CD14-positive monocyte (primary cell): ENCODE results near the gene CDK19. TPM values are rescaled to one million over a fixed set of nuclear protein-coding genes. Genes with fewer than 3 reads are reported as not detected.

ENCODE experiments used
- DNase-seq, 3 donors: peaks; one replicate each; pipeline ENCODE4 v3.0.0-alpha.2; 2011 to 2022
- H2AFZ ChIP-seq: 2 replicates; pipeline ENCODE4 v1.6.0; 2012; ENCODE audit warnings: mild to moderate bottlenecking, low read depth, low read length, inconsistent platforms; ENCODE audit not compliant: insufficient read depth, poor library complexity, severe bottlenecking
- H3K27ac ChIP-seq, 2 donors: 1 replicate in 1 of 2; 2 replicates in 1 of 2; pipeline ENCODE4 v1.5.1; 2012 to 2013; ENCODE audit warnings: low read length in 2 of 2, control low read depth in 1 of 2, inconsistent platforms in 1 of 2, low read depth in 1 of 2, mild to moderate bottlenecking in 1 of 2
- H3K27me3 ChIP-seq, 2 donors: one replicate each; pipeline versions ENCODE4 v1.6.0 to v1.6.1; 2011 to 2013; ENCODE audit warnings: low read length in 2 of 2; ENCODE audit not compliant: control insufficient read depth in 2 of 2, insufficient read depth in 2 of 2
- H3K36me3 ChIP-seq, 2 donors: replicated peaks in 1 of 2; 1 replicate in 1 of 2; 2 replicates in 1 of 2; pipeline versions ENCODE4 v1.5.1 to v1.6.1; 2012 to 2013; ENCODE audit warnings: low read length in 2 of 2, control low read depth in 1 of 2, inconsistent platforms in 1 of 2, mild to moderate bottlenecking in 1 of 2; ENCODE audit not compliant: insufficient read depth in 2 of 2, control insufficient read depth in 1 of 2
- H3K4me1 ChIP-seq, 2 donors: 1 replicate in 1 of 2; 2 replicates in 1 of 2; pipeline versions ENCODE4 v1.5.1 to v1.6.1; 2012 to 2013; ENCODE audit warnings: low read length in 2 of 2, control low read depth in 1 of 2, inconsistent platforms in 1 of 2, mild to moderate bottlenecking in 1 of 2, moderate library complexity in 1 of 2; ENCODE audit not compliant: insufficient read depth in 2 of 2, control insufficient read depth in 1 of 2
- H3K4me2 ChIP-seq: replicated peaks from 2 replicates; pipeline ENCODE3; 2012; ENCODE audit warnings: low read length, moderate library complexity, mild to moderate bottlenecking; ENCODE audit not compliant: poor library complexity, severe bottlenecking; ENCODE audit errors: extremely low read depth
- H3K4me3 ChIP-seq, 3 experiments: fragments of 200-600 bp in 1 of 3; sonication (generic) in 1 of 3; replicated peaks in 1 of 3; 1 replicate in 2 of 3; 2 replicates in 1 of 3; pipeline ENCODE4 v1.5.1; 2011 to 2013; ENCODE audit warnings: low read length in 3 of 3, mild to moderate bottlenecking in 3 of 3, control low read depth in 2 of 3, low read depth in 2 of 3, inconsistent platforms in 1 of 3, moderate library complexity in 1 of 3
- H3K79me2 ChIP-seq: 2 replicates; pipeline ENCODE4 v1.6.0; 2012; ENCODE audit warnings: mild to moderate bottlenecking, control low read depth, inconsistent platforms, low read length, moderate library complexity; ENCODE audit not compliant: insufficient read depth
- H3K9ac ChIP-seq: 2 replicates; pipeline ENCODE4 v1.6.0; 2017; ENCODE audit warnings: low read length, mild to moderate bottlenecking; ENCODE audit not compliant: insufficient read depth, poor library complexity, severe bottlenecking
- H3K9me3 ChIP-seq, 2 donors: replicated peaks in 1 of 2; 1 replicate in 1 of 2; 2 replicates in 1 of 2; pipeline versions ENCODE4 v1.5.1 to v1.6.1; 2012 to 2013; ENCODE audit warnings: low read length in 2 of 2, control low read depth in 1 of 2; ENCODE audit not compliant: control insufficient read depth in 1 of 2, insufficient read depth in 1 of 2
- H4K20me1 ChIP-seq: 2 replicates; pipeline ENCODE4 v1.6.0; 2012; ENCODE audit warnings: mild to moderate bottlenecking, low read length, control low read depth, moderate library complexity; ENCODE audit not compliant: insufficient read depth
- H3K27ac Mint-ChIP-seq, 7 donors: one replicate each; pipeline ENCODE4 v1.8.0; 2020; ENCODE audit warnings: mild to moderate bottlenecking in 7 of 7, mixed read lengths in 7 of 7, moderate library complexity in 6 of 7, inconsistent platforms in 2 of 7
- H3K27me3 Mint-ChIP-seq, 3 donors: one replicate each; pipeline ENCODE4 v1.8.0; 2021 to 2022; ENCODE audit warnings: low read depth in 3 of 3, mild to moderate bottlenecking in 3 of 3, mixed read lengths in 3 of 3, moderate library complexity in 3 of 3, inconsistent platforms in 1 of 3
- H3K36me3 Mint-ChIP-seq, 2 donors: one replicate each; pipeline ENCODE4 v1.8.0; 2020; ENCODE audit warnings: mixed read lengths in 2 of 2, inconsistent platforms in 1 of 2, mild to moderate bottlenecking in 1 of 2
- H3K4me1 Mint-ChIP-seq: one replicate; pipeline ENCODE4 v1.8.0; 2020; ENCODE audit warnings: mild to moderate bottlenecking, mixed read lengths
- H3K4me3 Mint-ChIP-seq, 2 donors: one replicate each; pipeline ENCODE4 v1.8.0; 2020; ENCODE audit warnings: mild to moderate bottlenecking in 2 of 2, mixed read lengths in 2 of 2, moderate library complexity in 1 of 2
- H3K9me3 Mint-ChIP-seq, 7 donors: one replicate each; pipeline ENCODE4 v1.8.0; 2020 to 2022; ENCODE audit warnings: mixed read lengths in 7 of 7, mild to moderate bottlenecking in 6 of 7, moderate library complexity in 6 of 7, inconsistent platforms in 2 of 7
- CTCF ChIP-seq: fragments of 200-600 bp; IDR thresholded peaks from one replicate; pipeline ENCODE4 v1.8.0; 2022; ENCODE audit warnings: antibody characterized with exemption, mild to moderate bottlenecking
- WGBS: methylation state at CpG from one replicate; pipeline ENCODE4 v1.1.5; 2013; ENCODE audit warnings: missing lambda C conversion rate; ENCODE audit not compliant: insufficient coverage; 5-methylcytosine and 5-hydroxymethylcytosine counted together
- intact Hi-C, 2 donors: fragments of 100-400 bp; cut with micrococcal nuclease; formaldehyde crosslinking; loops; one replicate each; pipeline versions ENCODE4 v1.15.0 to v1.15.1; 2023
- polyA plus RNA-seq, 3 donors: library from polyadenylated mRNA; depleted of rRNA in 1 of 3; unstranded in 2 of 3; stranded (reverse) in 1 of 3; fragments of 300-500 nt in 2 of 3; fragments of >200 nt in 1 of 3; fragmentation: Illumina TruSeq in 2 of 3; gene quantifications; 1 replicate in 2 of 3; 2 replicates in 1 of 3; pipeline ENCODE4 v1.2.3, GENCODE V29; 2012 to 2021

The CDK19 gene
- polyA plus RNA-seq, 3 donors: 2.7 to 12.0 (median 3.9) TPM

GRCh38 chr6:110731196-110731595 lies 84.1 kb downstream of the CDK19 start:
- H3K27me3 ChIP-seq: no peaks in the 10 kb centered on the region
- no peak for TF ChIP-seq CTCF

GRCh38 chr6:110728501-110728900 lies 86.8 kb downstream of the CDK19 start:
- no peak overlapping the region for H3K4me3 Mint-ChIP-seq
- peaks cover 0 to 15% of the 10 kb centered on the region in 2 donors for H3K36me3 ChIP-seq
- intact Hi-C loops: no loop called here

More at GRCh38 chr6:110731196-110731595, 84.1 kb downstream of the CDK19 start:
- H3K4me2 ChIP-seq: no peak overlapping the region
- no peak overlapping the region for H3K9ac ChIP-seq
- H2AFZ ChIP-seq: no peak overlapping the region
- no peak overlapping the region for H3K4me3 Mint-ChIP-seq
- no peak overlapping the region for H3K27ac ChIP-seq
- H3K9me3 ChIP-seq: no peaks in the 10 kb centered on the region
- peaks cover 14% of the 10 kb centered on the region for H3K4me1 Mint-ChIP-seq
- no peak overlapping the region for H3K4me3 ChIP-seq
- intact Hi-C loops: no loop called here
- H3K27ac Mint-ChIP-seq: peak overlapping the region in 2 of 7 donors; percentile 4 to 9
- peaks cover 0 to 2% (median 0%) of the 10 kb centered on the region in 3 donors for H3K27me3 Mint-ChIP-seq
- no peak for DNase-seq
- H4K20me1 ChIP-seq: no peaks in the 10 kb centered on the region
- peaks cover 5% of the 10 kb centered on the region for H3K79me2 ChIP-seq
- H3K36me3 ChIP-seq: peaks cover 3 to 8% of the 10 kb centered on the region in 2 donors
- peaks cover 0 to 6% of the 10 kb centered on the region in 2 donors for H3K4me1 ChIP-seq
- H3K36me3 Mint-ChIP-seq: peaks cover 14 to 18% of the 10 kb centered on the region in 2 donors
- no CpG with 5 or more reads among the region's 4 CpGs for WGBS
- peaks cover 0 to 3% (median 0%) of the 10 kb centered on the region in 7 donors for H3K9me3 Mint-ChIP-seq

More at GRCh38 chr6:110728501-110728900, 86.8 kb downstream of the CDK19 start:
- H4K20me1 ChIP-seq: no peaks in the 10 kb centered on the region
- H3K27ac ChIP-seq: no peak overlapping the region
- peaks cover 5% of the 10 kb centered on the region for H3K4me1 Mint-ChIP-seq
- DNase-seq: no peak
- peaks cover 0 to 3% of the 10 kb centered on the region in 2 donors for H3K4me1 ChIP-seq
- H2AFZ ChIP-seq: no peak overlapping the region
- peaks cover 0 to 3% (median 0%) of the 10 kb centered on the region in 7 donors for H3K9me3 Mint-ChIP-seq
- peaks cover 0 to 2% (median 0%) of the 10 kb centered on the region in 3 donors for H3K27me3 Mint-ChIP-seq
- no peak overlapping the region for H3K4me3 ChIP-seq
- WGBS: 100% methylated on average over 1 of the region's 1 CpG
- H3K27ac Mint-ChIP-seq: no peak overlapping the region
- no peak overlapping the region for H3K9ac ChIP-seq
- H3K36me3 Mint-ChIP-seq: peaks cover 17 to 19% of the 10 kb centered on the region in 2 donors
- no peak overlapping the region for H3K4me2 ChIP-seq
- H3K9me3 ChIP-seq: no peaks in the 10 kb centered on the region
- H3K27me3 ChIP-seq: no peaks in the 10 kb centered on the region
- TF ChIP-seq CTCF: no peak
- peaks cover 3% of the 10 kb centered on the region for H3K79me2 ChIP-seq
